Sigmoid colon (tissue), 7 donors: ENCODE data around the gene DNER. TPM values are rescaled to one million over a fixed set of nuclear protein-coding genes. Genes with fewer than 3 reads are reported as not detected.

Source experiments
- DNase-seq: peaks from one replicate; pipeline ENCODE4 v3.0.0-alpha.2; 2019
- H3K27ac ChIP-seq, 4 donors: fragments of 200-600 bp; sonication (generic); one replicate each; pipeline ENCODE4 v1.5.1; 2016 to 2019; ENCODE audit warnings: mild to moderate bottlenecking in 1 of 4
- H3K27me3 ChIP-seq, 3 donors: fragments of 200-600 bp; sonication (generic); one replicate each; pipeline ENCODE4 v1.5.1; 2019; ENCODE audit warnings: mild to moderate bottlenecking in 1 of 3
- H3K36me3 ChIP-seq, 4 donors: fragments of 200-600 bp; sonication (generic); one replicate each; pipeline ENCODE4 v1.5.1; 2016 to 2019
- H3K4me1 ChIP-seq, 4 donors: fragments of 200-600 bp; sonication (generic); one replicate each; pipeline ENCODE4 v1.5.1; 2017 to 2019
- H3K4me3 ChIP-seq, 4 donors: fragments of 200-600 bp; sonication (generic); one replicate each; pipeline ENCODE4 v1.5.1; 2017 to 2019; ENCODE audit warnings: mild to moderate bottlenecking in 2 of 4, moderate library complexity in 1 of 4
- H3K9me3 ChIP-seq, 4 donors: fragments of 200-600 bp in 3 of 4; sonication (generic) in 3 of 4; one replicate each; pipeline versions ENCODE4 v1.5.1 to v1.6.1; 2013 to 2019
- CTCF ChIP-seq, 4 experiments: fragments of 450-650 bp in 3 of 4; fragments of 200-600 bp in 1 of 4; IDR thresholded peaks; one replicate each; pipeline ENCODE4 v1.5.1; 2016 to 2019; ENCODE audit warnings: antibody characterized with exemption in 4 of 4, mild to moderate bottlenecking in 3 of 4, moderate library complexity in 2 of 4
- EP300 ChIP-seq, 4 donors: sonication (generic); formaldehyde crosslinking; IDR thresholded peaks; one replicate each; pipeline ENCODE4 v1.6.1; 2017; ENCODE audit warnings: antibody characterized with exemption in 4 of 4
- POLR2A ChIP-seq, 2 donors: fragments of 450-650 bp; IDR thresholded peaks; one replicate each; pipeline ENCODE4 v1.6.1; 2016; ENCODE audit warnings: antibody characterized with exemption in 2 of 2, mild to moderate bottlenecking in 2 of 2, moderate library complexity in 2 of 2
- POLR2AphosphoS5 ChIP-seq, 4 donors: sonication (generic); formaldehyde crosslinking; IDR thresholded peaks; one replicate each; pipeline ENCODE4 v1.6.1; 2017; ENCODE audit warnings: antibody characterized with exemption in 4 of 4
- WGBS, 2 donors: extraction: QIAGEN DNeasy Blood & Tissue Kit; methylation state at CpG; one replicate each; pipeline ENCODE4 v1.1.7; 2013; 5-methylcytosine and 5-hydroxymethylcytosine counted together
- intact Hi-C: fragments of 100-400 bp; cut with DNase I; formaldehyde crosslinking; loops from one replicate; pipeline ENCODE4 v1.15.1; 2023
- polyA plus RNA-seq, 3 donors: library from polyadenylated mRNA; stranded (reverse); fragments of 200-250 nt; gene quantifications; one replicate each; pipeline ENCODE4 v1.2.3, GENCODE V29; 2013
- total RNA-seq, 4 donors: library from RNA; depleted of rRNA; stranded (reverse); fragments of >200 nt; gene quantifications; one replicate each; pipeline ENCODE4 v1.1.0, GENCODE V29; 2016
- donor health status: healthy with polysubstance abuse.
- donor health status: Bipolar disorder and iron deficiency.
- donor health status: healthy.

Gene DNER
- total and polyA plus RNA-seq, 7 donors: 2.7 to 17.7 (median 9.9) TPM; not detected in 1

GRCh38 chr2:229691631-229692030 lies 22.7 kb downstream of the DNER start:
- no peak overlapping the region for H3K4me3 ChIP-seq
- H3K27me3 ChIP-seq: no peaks in the 10 kb centered on the region
- no peak overlapping the region for H3K27ac ChIP-seq
- no peaks in the 10 kb centered on the region for H3K4me1 ChIP-seq
- intact Hi-C loops: no loop called here
- no peaks in the 10 kb centered on the region for H3K36me3 ChIP-seq
- TF ChIP-seq POLR2A (IDR thresholded peaks at IDR 0.05) (no peak), CTCF (IDR thresholded peaks at IDR 0.05) (no peak), EP300 (IDR thresholded peaks at IDR 0.05) (no peak), POLR2AphosphoS5 (IDR thresholded peaks at IDR 0.05) (no peak)
- H3K9me3 ChIP-seq: no peaks in the 10 kb centered on the region
- DNase-seq: no peak
- 63 to 77% methylated on average over 2 of the region's 2 CpGs for WGBS, 2 donors

- Histone ChIP-seq H3K27me3 (no peaks in the 10 kb centered on the region), H3K27ac (no peak overlapping the region), H3K36me3 (no peaks in the 10 kb centered on the region), H3K4me1 (no peaks in the 10 kb centered on the region), H3K9me3 (no peaks in the 10 kb centered on the region), H3K4me3 (no peak overlapping the region)
- DNase-seq: no peak
- 53 to 59% methylated on average over 2 of the region's 2 CpGs for WGBS, 2 donors
- intact Hi-C loops: no loop called here
- no peak for TF ChIP-seq POLR2AphosphoS5 (IDR thresholded peaks at IDR 0.05)
- no peak for TF ChIP-seq EP300 (IDR thresholded peaks at IDR 0.05)
- no peak for TF ChIP-seq CTCF (IDR thresholded peaks at IDR 0.05)
- TF ChIP-seq POLR2A (IDR thresholded peaks at IDR 0.05): no peak
Measured at GRCh38 chr2:229689307-229689839, 25.0 kb downstream of the DNER start.

DNA sequence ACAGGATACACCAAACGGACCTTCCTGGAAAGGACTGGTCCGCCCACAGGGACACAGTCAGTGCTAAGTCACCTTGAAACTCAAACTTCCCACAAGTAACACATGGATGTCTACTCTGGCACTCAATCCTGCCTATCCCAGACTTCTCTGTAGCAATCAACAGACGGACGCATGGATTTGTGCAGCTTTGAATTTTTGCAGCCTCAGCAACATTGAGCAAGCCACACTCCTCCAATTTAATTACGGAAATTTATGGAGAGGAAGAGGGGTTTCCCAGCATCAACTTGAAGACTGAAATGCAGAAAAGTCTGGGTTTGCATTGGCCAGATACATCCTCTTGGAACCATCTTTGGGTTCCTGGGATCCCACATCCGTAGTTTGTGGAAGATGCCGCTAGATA lies 26.2 kb downstream of the DNER start:
- Histone ChIP-seq H3K27me3 (peaks cover 0 to 3% (median 0%) of the 10 kb centered on the region in 3 donors), H3K4me1 (no peaks in the 10 kb centered on the region), H3K27ac (no peak overlapping the region), H3K9me3 (no peaks in the 10 kb centered on the region), H3K36me3 (no peaks in the 10 kb centered on the region), H3K4me3 (no peak overlapping the region)
- TF ChIP-seq POLR2AphosphoS5 (IDR thresholded peaks at IDR 0.05) (no peak), CTCF (IDR thresholded peaks at IDR 0.05) (no peak), EP300 (IDR thresholded peaks at IDR 0.05) (no peak), POLR2A (IDR thresholded peaks at IDR 0.05) (no peak)
- intact Hi-C loops: no loop called here
- DNase-seq: no peak
- WGBS, 2 donors: 88 to 89% methylated on average over 7 of the region's 7 CpGs

- no peaks in the 10 kb centered on the region for H3K4me1 ChIP-seq
- no peak overlapping the region for H3K4me3 ChIP-seq
- intact Hi-C loops: no loop called here
- no peaks in the 10 kb centered on the region for H3K36me3 ChIP-seq
- TF ChIP-seq POLR2A (IDR thresholded peaks at IDR 0.05) (no peak), POLR2AphosphoS5 (IDR thresholded peaks at IDR 0.05) (no peak), EP300 (IDR thresholded peaks at IDR 0.05) (no peak)
- no peak overlapping the region for H3K27ac ChIP-seq
- no peak for DNase-seq
- 71 to 85% methylated on average over 6 of the region's 6 CpGs for WGBS, 2 donors
- peaks cover 0 to 3% (median 0%) of the 10 kb centered on the region in 3 donors for H3K27me3 ChIP-seq
- no peaks in the 10 kb centered on the region for H3K9me3 ChIP-seq
Measured at GRCh38 chr2:229686122-229686919, 28.0 kb downstream of the DNER start.

- no peak for TF ChIP-seq POLR2A (IDR thresholded peaks at IDR 0.05)
- TF ChIP-seq EP300 (IDR thresholded peaks at IDR 0.05): no peak
- TF ChIP-seq POLR2AphosphoS5 (IDR thresholded peaks at IDR 0.05): no peak
- no peak for TF ChIP-seq CTCF (IDR thresholded peaks at IDR 0.05)
- no peaks in the 10 kb centered on the region for H3K4me1 ChIP-seq
- DNase-seq: no peak
- H3K36me3 ChIP-seq: no peaks in the 10 kb centered on the region
- peaks cover 0 to 3% (median 0%) of the 10 kb centered on the region in 3 donors for H3K27me3 ChIP-seq
- H3K27ac ChIP-seq: no peak overlapping the region
- no peaks in the 10 kb centered on the region for H3K9me3 ChIP-seq
- intact Hi-C loops: no loop called here
- H3K4me3 ChIP-seq: no peak overlapping the region
- 65 to 80% methylated on average over 6 of the region's 6 CpGs for WGBS, 2 donors
Measured at GRCh38 chr2:229684942-229685562, 29.3 kb downstream of the DNER start.
